NCI-H2029 treated with DMSO at 0.1 percent for 48 hours (cell line): ENCODE measurements around the gene SETD2.

Experiments
- DNase-seq: peaks from one replicate; lab custom pipeline; 2025; lab: John Stamatoyannopoulos, UW

The SETD2 gene

DNA sequence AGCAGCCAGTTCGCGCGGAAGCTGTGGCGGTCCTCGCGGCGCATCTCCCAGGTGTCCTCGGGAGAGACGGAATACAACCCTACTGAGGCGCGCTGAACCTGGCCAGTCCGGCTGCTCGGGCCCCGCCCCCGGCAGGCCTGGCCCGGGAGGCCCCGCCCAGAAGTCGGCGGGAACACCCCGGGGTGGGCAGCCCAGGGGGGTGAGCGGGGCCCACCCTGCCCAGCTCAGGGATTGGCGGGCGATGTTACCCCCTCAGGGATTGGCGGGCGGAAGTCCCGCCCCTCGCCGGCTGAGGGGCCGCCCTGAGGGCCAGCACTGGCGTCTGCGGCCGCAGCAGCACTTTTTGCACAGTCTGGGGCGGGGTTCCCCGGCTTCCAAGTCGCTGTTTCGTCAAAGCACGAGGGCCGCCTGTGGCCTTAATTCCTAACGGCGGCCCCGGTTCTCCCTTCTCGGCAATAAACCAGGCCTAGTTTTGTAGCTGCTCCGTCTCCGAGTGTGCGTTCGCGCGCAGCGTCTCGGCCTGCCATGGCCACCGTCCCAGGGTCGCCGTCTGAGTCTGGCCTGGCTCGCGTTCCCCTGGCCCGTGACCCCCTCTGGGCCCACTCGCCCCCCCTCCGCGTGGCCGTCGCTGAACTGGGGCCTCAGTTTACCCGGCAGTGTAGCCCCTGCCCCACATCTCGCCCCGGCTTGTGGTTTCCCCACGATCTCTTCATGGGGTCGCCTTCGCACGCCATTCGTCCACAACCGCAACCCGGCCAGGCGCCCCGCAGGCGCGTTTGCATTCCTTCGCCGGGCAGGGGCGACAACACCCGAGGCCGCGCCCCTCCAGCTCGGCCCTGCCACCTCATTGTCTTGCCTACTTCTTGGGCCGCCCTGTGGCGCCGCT is 154.4 kb downstream of the SETD2 start:
- peak; percentile 71 for DNase-seq

DNA sequence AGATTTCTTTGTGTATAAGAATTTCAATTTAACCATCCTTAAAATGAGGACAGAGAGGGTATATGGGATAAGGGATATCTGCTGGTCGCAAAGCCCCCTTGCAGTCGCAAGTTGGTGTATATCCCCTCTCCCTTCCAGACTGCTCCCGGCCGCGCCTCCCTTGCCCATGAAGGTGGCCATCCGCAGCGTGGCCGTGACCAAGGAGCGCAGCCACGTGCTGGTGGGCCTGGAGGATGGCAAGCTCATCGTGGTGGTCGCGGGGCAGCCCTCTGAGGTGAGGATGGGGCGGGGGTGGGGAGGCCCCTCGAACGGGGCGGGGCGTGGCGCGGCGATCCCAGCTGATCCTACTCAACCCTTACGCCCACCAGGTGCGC is 155.1 kb downstream of the SETD2 start:
- DNase-seq, result no peak

DNA sequence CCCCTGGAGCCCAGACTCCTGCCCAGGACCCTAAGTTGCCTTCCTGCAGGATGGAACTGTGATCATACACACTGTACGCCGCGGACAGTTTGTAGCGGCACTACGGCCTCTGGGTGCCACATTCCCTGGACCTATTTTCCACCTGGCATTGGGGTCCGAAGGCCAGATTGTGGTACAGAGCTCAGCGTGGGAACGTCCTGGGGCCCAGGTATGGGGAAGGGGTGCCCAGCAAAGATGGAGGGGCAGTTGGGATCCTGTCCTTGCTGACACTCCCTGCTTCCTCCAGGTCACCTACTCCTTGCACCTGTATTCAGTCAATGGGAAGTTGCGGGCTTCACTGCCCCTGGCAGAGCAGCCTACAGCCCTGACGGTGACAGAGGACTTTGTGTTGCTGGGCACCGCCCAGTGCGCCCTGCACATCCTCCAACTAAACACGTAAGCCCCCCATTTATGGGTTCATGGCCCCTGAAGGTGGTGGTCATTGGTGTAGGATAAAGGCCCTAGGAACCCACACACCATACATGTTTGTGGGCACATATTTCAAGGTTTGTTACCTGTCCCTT is 155.6 kb downstream of the SETD2 start:
- no peak for DNase-seq

DNA sequence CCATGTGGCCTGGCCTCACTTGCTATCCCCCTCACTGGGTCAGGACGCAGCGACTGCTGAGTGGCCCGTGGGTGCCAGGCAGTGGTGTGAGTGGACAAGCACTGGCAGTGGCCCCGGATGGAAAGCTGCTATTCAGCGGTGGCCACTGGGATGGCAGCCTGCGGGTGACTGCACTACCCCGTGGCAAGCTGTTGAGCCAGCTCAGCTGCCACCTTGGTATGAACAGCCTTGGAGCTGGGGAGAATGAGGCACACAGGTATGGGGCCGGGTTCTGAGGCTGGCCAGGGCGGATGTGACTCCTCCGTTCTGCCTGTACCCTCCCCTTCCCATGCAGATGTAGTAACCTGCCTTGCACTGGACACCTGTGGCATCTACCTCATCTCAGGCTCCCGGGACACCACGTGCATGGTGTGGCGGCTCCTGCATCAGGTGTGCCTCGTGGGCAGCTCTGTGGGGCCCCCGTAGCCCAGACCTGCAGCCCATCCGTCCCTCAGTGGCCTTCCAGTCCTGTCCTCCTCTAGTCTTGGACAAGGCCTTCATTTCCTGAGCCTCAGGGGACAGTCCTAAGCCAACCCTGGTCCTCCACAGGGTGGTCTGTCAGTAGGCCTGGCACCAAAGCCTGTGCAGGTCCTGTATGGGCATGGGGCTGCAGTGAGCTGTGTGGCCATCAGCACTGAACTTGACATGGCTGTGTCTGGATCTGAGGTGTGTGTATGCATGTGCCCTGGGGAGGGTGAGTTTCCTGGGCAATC is 156.3 kb downstream of the SETD2 start:
- no peak for DNase-seq

DNA sequence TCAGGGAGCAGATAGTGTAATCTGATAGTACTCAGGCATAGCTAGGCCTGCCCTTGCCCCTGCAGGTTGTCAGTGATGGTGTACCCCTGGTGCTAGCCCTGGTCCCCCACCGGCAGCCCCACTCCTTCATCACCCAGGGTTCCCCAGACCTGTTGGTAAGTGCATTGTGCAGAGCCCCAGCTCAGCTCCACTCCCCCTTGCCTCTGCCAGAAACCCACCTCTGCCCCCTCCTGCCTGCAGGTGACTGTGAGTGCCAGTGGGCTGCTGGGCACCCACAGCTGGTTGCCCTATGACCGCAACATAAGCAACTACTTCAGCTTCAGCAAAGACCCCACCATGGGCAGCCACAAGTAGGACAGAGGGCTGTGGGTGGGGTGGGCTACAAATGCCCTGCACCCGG is 156.9 kb downstream of the SETD2 start:
- no peak for DNase-seq

DNA sequence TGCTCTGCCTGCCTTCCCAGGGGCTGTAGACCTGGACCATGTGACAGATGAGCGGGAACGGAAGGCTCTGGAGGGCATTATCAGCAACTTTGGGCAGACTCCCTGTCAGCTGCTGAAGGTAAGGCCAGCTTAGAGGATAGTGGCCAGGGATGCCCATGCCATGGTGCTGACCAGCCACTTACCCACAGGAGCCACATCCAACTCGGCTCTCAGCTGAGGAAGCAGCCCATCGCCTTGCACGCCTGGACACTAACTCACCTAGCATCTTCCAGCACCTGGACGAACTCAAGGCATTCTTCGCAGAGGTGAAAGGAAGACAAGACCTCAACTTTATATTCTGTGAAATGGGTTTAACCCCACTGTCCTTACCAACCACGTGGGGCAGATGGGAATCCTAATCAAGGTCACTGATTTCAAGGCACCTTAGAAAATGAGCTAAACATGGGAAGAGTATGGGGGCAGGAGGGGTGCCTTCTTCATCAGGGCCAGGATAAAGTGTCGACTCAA is 157.7 kb downstream of the SETD2 start:
- no peak for DNase-seq

DNA sequence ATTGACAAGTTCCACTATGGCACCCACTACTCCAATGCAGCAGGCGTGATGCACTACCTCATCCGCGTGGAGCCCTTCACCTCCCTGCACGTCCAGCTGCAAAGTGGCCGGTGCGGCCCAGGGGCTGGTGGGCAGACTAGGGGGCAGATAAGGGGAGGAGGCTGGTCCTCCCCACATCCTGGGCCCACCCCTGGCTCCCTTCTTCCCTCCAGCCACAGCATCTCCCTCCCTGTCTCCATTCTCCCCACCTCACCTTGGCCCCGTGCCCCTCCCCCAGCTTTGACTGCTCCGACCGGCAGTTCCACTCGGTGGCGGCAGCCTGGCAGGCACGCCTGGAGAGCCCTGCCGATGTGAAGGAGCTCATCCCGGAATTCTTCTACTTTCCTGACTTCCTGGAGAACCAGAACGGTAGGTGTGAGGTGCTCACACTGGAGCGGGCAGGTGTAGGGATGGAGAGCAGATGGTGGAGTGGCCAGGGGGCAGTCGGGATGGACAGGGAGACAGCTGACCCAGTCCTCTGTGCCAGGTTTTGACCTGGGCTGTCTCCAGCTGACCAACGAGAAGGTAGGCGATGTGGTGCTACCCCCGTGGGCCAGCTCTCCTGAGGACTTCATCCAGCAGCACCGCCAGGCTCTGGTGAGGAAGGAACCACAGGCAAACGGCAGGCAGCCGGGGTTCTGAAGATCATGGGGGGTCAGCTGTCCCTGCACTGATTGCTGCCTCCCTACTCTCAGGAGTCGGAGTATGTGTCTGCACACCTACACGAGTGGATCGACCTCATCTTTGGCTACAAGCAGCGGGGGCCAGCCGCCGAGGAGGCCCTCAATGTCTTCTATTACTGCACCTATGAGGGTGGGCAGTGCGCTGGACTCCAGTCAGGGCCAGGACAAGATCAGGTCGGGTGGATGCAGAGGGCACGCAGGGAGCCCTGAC is 158.4 kb downstream of the SETD2 start:
- no peak for DNase-seq

DNA sequence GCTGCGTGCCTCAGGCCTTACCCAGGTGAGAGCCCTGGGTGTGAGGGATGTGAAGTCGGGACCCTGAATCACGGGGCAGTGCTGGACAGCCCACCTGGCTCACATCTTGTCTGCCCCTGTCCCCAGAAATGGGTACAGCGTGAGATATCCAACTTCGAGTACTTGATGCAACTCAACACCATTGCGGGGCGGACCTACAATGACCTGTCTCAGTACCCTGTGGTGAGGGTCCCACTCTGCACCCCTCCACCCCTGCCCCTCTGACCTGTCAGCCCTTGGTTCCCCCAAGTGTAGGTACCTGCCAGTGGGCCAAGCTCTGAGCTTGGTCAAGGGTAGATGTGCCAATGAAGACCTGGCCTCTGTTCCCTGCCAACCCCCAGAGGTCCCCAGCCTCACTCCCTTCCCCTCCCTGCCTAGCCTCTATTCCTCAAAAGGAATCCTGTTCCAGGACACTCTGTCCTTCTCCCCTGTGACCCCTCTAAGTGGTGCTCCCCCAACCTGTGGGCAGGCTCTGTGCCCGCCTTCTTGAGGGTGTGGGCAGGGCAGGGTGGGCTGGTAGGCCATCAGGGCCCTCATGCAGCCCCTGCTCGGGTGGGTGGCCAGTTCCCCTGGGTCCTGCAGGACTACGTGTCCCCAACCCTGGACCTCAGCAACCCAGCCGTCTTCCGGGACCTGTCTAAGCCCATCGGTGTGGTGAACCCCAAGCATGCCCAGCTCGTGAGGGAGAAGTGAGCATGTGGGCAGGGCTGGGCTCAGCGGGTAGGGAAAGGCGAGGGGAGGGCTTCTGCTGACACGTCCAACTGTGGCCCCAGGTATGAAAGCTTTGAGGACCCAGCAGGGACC is 159.3 kb downstream of the SETD2 start:
- DNase-seq, result no peak

DNA sequence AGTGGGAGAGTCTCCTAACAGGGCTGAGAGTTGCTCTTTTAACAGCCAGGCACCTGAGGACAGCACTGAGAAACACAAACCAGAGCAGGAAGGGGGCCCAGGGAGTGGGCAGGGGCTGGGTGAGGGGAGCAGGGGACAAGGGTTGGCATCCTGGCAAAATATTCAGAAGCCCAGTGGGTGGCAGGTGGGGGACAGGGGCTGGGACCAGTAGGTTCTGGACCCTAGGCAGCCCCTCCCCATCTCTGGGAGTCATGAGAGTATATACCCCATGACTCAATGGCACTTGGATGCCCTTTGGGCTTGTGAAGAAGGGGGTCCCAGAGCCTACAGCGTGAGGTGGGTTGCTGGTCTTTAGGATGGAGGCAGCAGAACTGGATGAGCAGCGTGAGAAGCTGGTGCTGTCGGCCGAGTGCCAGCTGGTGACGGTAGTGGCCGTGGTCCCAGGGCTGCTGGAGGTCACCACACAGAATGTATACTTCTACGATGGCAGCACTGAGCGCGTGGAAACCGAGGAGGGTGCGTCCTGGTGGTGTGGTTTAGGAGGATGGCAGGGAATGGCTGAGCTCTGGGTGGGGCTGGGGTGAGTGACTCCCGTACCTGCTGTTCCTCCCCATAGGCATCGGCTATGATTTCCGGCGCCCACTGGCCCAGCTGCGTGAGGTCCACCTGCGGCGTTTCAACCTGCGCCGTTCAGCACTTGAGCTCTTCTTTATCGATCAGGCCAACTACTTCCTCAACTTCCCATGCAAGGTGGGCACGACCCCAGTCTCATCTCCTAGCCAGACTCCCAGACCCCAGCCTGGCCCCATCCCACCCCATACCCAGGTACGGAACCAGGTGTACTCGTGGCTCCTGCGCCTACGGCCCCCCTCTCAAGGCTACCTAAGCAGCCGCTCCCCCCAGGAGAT is 160.2 kb downstream of the SETD2 start:
- no peak for DNase-seq

DNA sequence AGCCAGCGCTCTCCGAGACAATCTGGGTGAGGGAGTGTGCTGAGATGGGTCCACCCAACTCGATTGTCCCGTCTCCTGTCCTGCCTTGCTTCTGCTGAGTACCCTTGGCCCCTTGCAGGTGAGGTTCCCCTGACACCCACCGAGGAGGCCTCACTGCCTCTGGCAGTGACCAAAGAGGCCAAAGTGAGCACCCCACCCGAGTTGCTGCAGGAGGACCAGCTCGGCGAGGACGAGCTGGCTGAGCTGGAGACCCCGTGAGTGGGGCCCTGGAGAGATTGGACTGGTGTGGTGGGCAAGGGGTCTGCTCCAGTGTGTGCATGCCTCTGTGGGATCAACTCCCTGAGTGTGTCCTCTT is 160.9 kb downstream of the SETD2 start:
- DNase-seq, result no peak

DNA sequence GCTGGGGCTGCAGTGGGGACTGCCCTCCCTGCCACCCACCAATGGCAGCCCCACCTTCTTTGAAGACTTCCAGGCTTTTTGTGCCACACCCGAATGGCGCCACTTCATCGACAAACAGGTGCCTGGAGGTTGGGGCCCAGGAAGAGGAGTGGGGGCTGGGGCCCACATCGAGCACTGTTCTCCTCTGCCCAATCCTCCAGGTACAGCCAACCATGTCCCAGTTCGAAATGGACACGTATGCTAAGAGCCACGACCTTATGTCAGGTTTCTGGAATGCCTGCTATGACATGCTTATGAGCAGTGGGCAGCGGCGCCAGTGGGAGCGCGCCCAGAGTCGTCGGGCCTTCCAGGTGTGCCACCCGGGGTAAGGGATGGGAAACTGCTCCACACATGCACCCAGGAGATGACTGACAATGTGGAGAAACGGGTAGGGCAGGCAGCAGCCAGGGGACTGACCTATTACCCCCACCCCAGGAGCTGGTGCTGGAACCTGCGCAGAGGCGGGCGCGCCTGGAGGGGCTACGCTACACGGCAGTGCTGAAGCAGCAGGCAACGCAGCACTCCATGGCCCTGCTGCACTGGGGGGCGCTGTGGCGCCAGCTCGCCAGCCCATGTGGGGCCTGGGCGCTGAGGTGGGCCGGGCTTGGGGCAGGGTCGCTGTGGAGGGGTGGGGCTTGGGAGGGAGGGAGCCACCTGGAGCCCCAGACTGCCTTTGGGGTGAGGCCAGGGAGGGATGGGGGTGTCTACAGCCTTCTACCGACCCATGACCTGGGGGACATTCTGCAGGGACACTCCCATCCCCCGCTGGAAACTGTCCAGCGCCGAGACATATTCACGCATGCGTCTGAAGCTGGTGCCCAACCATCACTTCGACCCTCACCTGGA is 161.5 kb downstream of the SETD2 start:
- no peak for DNase-seq

DNA sequence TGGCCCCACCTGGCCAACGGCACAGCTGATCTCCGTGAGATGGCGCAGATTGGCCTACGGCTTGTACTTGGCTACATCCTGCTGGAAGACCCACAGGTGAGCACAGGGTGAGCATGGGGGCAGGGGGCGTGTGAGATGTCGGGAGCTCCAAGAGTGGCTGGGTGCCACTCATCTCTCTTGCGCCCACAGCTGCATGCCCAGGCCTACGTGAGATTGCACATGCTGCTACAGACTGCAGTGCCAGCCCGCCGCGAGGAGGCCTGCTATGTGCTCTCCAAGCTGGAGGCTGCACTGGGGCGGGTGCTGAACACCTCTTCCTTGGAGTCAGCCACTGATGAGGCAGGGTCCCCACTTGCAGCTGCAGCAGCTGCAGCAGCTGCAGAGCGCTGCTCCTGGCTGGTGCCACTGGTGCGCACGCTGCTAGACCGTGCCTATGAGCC is 162.2 kb downstream of the SETD2 start:
- no peak for DNase-seq

DNA sequence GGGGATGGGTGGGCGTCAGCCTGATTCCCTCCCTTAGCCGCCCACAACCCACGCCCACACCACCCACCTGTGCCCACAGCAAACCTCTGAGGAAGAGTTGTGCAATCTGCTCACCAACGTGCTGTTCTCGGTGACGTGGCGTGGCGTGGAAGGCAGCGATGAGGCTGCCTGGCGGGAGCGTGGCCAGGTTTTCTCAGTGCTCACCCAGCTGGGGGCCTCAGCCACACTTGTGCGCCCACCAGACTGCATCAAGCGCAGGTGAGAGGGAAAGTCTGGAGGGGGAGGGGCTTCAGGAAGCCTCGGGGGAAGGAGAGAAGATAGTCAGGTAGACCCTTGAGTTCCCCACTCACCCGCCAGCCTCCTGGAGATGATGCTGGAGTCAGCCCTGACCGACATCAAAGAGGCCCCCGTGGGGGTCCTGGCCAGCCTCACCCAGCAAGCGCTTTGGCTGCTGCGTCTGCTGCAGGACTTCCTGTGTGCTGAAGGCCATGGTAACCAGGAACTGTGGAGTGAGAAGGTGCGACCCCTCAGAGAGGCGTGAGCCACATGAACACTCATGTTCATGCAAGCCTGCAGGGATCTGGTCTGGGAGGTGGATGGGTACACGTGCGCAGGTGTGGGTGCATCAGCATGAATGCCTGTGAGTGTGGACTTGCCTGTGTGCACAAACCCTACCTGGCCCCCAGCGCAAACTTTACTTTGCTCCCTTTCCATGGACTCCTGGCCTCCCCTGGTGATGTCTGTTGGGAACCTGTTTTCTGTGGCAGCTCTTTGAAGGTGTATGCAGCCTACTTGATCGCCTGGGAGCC is 162.8 kb downstream of the SETD2 start:
- no peak for DNase-seq

DNA sequence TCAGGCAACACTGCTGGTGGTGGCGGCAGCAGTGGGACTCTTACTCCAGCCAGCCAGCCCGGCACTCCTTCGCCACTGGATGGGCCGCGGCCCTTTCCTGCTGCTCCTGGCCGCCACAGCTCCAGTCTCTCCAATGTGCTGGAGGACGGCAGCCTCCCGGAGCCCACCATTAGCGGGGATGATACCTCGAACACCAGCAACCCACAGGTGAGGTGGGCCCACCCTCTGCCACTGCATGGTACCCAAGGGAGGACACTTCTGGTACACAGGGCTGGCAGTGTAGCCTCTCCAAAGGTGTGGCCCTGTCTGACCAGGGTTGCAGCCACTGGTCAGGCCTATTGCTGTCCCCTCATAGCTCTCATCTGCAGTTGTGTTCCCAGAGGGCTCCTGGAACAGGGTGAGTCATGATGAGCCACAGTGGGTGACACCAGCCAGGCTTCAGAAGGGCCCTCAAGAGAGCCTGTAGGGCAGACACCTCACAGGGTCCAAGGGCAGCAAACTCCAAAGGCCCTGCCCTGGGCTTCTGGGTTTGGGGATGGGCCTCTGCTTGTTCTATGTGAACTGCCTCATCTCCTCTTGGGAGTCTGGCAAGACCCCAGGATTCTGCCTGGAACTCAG is 163.6 kb downstream of the SETD2 start:
- no peak for DNase-seq

DNA sequence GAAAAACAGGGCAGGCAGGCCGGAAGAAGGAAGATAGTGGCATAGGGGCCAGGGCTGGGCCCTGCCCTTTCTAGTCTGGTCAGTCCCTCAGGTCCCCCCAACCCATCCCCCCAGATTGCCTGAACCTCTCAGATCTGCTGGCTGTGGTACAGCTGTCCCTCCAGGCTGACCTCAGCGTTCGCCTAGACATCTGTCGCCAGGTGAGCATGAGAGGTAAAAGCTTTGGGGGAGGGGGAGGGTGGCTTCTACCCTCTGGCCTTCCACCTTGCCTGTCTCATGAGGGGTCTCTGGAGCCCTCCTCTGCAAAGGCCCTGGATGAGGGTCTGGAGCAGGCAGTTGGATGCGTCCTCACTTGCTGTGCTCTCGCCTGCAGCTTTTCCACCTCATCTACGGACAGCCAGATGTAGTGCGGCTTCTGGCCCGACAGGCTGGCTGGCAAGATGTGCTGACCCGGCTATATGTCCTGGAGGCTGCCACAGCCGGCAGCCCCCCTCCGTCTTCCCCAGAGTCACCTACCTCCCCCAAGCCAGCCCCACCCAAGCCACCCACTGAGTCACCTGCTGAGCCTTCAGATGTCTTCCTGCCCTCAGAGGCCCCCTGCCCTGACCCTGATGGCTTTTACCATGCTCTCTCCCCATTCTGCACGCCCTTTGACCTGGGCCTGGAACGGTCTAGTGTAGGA is 164.3 kb downstream of the SETD2 start:
- no peak for DNase-seq

DNA sequence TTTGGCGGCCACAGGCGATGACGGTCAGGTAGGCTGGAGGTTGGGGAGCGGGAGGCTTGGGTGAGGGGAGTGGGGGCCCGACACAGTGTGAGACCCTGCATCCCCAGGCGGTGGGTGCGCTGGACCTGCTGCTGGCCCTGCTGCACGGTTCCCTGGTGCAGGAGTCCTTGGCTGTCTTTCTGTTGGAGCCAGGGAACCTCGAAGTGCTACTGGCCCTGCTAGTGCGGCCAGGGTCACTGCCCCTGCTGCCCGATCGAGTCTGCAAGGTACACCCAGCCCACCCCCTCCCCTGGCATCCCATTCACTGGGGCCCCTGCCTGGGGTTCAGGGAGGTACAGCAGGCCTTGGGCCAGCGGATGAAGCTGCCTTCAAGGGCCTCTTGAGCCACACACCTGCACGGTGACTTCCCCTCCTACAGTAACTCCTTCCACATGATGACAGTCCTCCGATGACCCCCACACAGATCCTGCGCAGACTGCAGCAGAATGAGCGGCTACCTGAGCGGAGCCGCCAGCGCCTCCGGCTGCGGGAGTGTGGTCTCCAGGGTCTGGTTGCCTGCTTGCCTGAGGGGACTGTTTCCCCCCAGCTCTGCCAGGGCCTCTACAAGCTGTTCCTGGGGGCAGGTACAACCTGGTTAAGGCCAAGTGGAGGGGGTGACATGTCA is 164.9 kb downstream of the SETD2 start:
- no peak for DNase-seq
